Spleen (tissue), 7 donors: Measurements from ENCODE around the gene VRTN.

ENCODE experiments used
- POLR2A ChIP-seq, 3 donors: fragments of 450-650 bp; IDR thresholded peaks; one replicate each; pipeline ENCODE4 v1.5.1; 2017; ENCODE audit warnings: antibody characterized with exemption in 3 of 3, mild to moderate bottlenecking in 1 of 3
- POLR2AphosphoS5 ChIP-seq, 3 donors: sonication (generic); formaldehyde crosslinking; IDR thresholded peaks; one replicate each; pipeline ENCODE4 v1.5.1; 2017; ENCODE audit warnings: antibody characterized with exemption in 3 of 3
- TF ChIP-seq, protein P1 (sequence below), 11 experiments: fragments of 200-600 bp in 7 of 11; fragments of 450-650 bp in 4 of 11; sonication (generic) in 4 of 11; IDR thresholded peaks in 8 of 11; conservative IDR thresholded peaks in 3 of 11; 1 replicate in 7 of 11; 2 replicates in 4 of 11; pipeline versions ENCODE4 v1.4.0 to v1.8.0; 2016 to 2021; ENCODE audit warnings: antibody characterized with exemption in 11 of 11, inconsistent platforms in 4 of 11, mild to moderate bottlenecking in 1 of 11
- donor health status: DM: no; HTN: no; CAD: no; lungs with moderate emphysema.
- donor health status: DM: no; HTN: no; CAD: no.
- donor health status: DM: no; HTN: no; CAD: no.

DNA sequence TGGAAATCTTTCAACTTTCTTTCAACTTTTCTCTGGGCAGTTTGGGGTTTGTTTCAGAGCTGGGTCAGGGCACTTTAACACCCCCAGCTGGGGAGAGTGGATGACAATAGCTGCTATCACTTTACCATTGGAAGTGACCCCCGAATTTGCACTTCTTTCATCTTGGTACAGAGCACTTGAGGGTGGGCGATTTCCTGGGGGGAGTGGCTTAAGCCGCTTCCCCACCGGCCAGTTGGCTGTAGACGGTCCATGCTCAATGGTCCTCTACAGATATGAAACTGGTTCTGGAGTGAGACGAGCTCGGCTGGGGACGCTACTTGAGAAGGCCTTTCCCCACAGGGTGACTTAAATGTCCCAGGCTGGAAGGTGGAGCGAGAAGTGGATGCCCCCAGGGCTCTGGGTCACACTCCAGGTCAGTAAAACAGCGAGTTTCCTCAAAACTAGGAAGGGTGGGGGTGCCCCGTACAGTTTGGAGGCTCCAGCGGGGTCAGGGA lies at the start of gene VRTN:
- no peak for TF ChIP-seq POLR2A (IDR thresholded peaks at IDR 0.05)
- TF ChIP-seq, protein P1, sequence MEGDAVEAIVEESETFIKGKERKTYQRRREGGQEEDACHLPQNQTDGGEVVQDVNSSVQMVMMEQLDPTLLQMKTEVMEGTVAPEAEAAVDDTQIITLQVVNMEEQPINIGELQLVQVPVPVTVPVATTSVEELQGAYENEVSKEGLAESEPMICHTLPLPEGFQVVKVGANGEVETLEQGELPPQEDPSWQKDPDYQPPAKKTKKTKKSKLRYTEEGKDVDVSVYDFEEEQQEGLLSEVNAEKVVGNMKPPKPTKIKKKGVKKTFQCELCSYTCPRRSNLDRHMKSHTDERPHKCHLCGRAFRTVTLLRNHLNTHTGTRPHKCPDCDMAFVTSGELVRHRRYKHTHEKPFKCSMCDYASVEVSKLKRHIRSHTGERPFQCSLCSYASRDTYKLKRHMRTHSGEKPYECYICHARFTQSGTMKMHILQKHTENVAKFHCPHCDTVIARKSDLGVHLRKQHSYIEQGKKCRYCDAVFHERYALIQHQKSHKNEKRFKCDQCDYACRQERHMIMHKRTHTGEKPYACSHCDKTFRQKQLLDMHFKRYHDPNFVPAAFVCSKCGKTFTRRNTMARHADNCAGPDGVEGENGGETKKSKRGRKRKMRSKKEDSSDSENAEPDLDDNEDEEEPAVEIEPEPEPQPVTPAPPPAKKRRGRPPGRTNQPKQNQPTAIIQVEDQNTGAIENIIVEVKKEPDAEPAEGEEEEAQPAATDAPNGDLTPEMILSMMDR (IDR thresholded peaks at IDR 0.05 in 8 of 11, conservative IDR thresholded peaks at IDR 0.05 in 3 of 11), result no peak
- TF ChIP-seq POLR2AphosphoS5 (IDR thresholded peaks at IDR 0.05), result no peak
